GM21619 (cell line): ENCODE results near the gene EXOSC1.
A peak's percentile ranks its signal among the peaks of the same experiment; 100 is the strongest.
"Not testable (repeated sequence)": the region's sequence is repeated elsewhere in the genome, so short reads cannot be mapped to it uniquely, and the experiment has no call there.

ENCODE experiments used
- ATAC-seq: cut with Tn5 transposase; IDR thresholded peaks from one replicate; pipeline ENCODE4 v1.9.1; 2021; ENCODE audit not compliant: unreplicated experiment

Gene EXOSC1

GRCh38 chr10:97411406-97411805 lies 34.4 kb downstream of the EXOSC1 start:
- no peak for ATAC-seq

GRCh38 chr10:97408496-97408992 lies 37.3 kb downstream of the EXOSC1 start:
- ATAC-seq, result no peak

GRCh38 chr10:97407952-97408248 lies 37.9 kb downstream of the EXOSC1 start:
- ATAC-seq, result no peak

- peak; percentile 92 for ATAC-seq
Observed at GRCh38 chr10:97407211-97407951, 38.4 kb downstream of the EXOSC1 start.

- not testable (repeated sequence) for ATAC-seq
Observed at GRCh38 chr10:97406483-97406882, 39.3 kb downstream of the EXOSC1 start.

- ATAC-seq, result no peak
Observed at GRCh38 chr10:97406064-97406463, 39.7 kb downstream of the EXOSC1 start.

GRCh38 chr10:97404044-97404443 lies 41.8 kb downstream of the EXOSC1 start:
- no peak for ATAC-seq

GRCh38 chr10:97401455-97401919 lies 44.3 kb downstream of the EXOSC1 start:
- ATAC-seq, result no peak

GRCh38 chr10:97400665-97401454 lies 44.9 kb downstream of the EXOSC1 start, which contains the start of gene RRP12:
Gene RRP12 (minus strand): TSS chr10:97401340. CDS start chr10:97401231, 109 bp downstream.
- ATAC-seq, result peak; percentile 97

GRCh38 chr10:97399843-97400545 lies 45.8 kb downstream of the EXOSC1 start:
- ATAC-seq, result peak; percentile 39

- ATAC-seq, result no peak
Observed at GRCh38 chr10:97396056-97396455, 49.8 kb downstream of the EXOSC1 start.

- no peak for ATAC-seq
Observed at GRCh38 chr10:97393034-97393573, 52.7 kb downstream of the EXOSC1 start.

- ATAC-seq, result no peak
Observed at GRCh38 chr10:97390091-97390490, 55.7 kb downstream of the EXOSC1 start.

GRCh38 chr10:97388152-97388551 lies 57.7 kb downstream of the EXOSC1 start:
- ATAC-seq, result no peak
